ENCODE data around the gene POLRMT. TPM values are rescaled to one million over a fixed set of nuclear protein-coding genes. Genes with fewer than 3 reads are reported as not detected.
"Not testable (repeated sequence)": the region's sequence is repeated elsewhere in the genome, so short reads cannot be mapped to it uniquely, and the experiment has no call there.

The POLRMT gene
- total and polyA plus RNA-seq, 2 experiments from 2014 or later: 98.0 to 148 TPM

- TF ChIP-seq ZNF462 (CRISPR knock-in tag; IDR thresholded peaks at IDR 0.05): no peak
- no peak for TF ChIP-seq STAT1 (IDR thresholded peaks at IDR 0.05; ENCODE audit: unreplicated experiment)
Measured at GRCh38 chr19:674282-675151, 41.2 kb upstream of the POLRMT start (continued).

GRCh38 chr19:670609-671075 is 37.3 kb upstream of the POLRMT start:
- H3K27ac Mint-ChIP-seq: no peak overlapping the region
- ATAC-seq (peak; percentile 93), DNase-seq (ENCODE audit: low spot score) (peak; percentile 83)
- no peaks in the 10 kb centered on the region; the same call in 2 of the 3 replicates for H3K4me1 Mint-ChIP-seq
- H3K4me2 ChIP-seq: no peak overlapping the region
- H3K27me3 Mint-ChIP-seq (ENCODE audit: insufficient read depth, low read depth, poor library complexity): peaks cover 17% of the 10 kb centered on the region
- H3K9me3 Mint-ChIP-seq: peaks cover 11% of the 10 kb centered on the region; the same call in 2 of the 3 replicates
- H3K79me2 ChIP-seq (replicated peaks; ENCODE audit: insufficient read depth): no peaks in the 10 kb centered on the region
- H3K36me3 ChIP-seq (ENCODE audit: insufficient read depth): no peaks in the 10 kb centered on the region
- no peak overlapping the region for H3K27ac ChIP-seq (ENCODE audit: low read depth)
- H3K36me3 Mint-ChIP-seq (ENCODE audit: low read depth): no peaks in the 10 kb centered on the region
- TF ChIP-seq, protein P1, sequence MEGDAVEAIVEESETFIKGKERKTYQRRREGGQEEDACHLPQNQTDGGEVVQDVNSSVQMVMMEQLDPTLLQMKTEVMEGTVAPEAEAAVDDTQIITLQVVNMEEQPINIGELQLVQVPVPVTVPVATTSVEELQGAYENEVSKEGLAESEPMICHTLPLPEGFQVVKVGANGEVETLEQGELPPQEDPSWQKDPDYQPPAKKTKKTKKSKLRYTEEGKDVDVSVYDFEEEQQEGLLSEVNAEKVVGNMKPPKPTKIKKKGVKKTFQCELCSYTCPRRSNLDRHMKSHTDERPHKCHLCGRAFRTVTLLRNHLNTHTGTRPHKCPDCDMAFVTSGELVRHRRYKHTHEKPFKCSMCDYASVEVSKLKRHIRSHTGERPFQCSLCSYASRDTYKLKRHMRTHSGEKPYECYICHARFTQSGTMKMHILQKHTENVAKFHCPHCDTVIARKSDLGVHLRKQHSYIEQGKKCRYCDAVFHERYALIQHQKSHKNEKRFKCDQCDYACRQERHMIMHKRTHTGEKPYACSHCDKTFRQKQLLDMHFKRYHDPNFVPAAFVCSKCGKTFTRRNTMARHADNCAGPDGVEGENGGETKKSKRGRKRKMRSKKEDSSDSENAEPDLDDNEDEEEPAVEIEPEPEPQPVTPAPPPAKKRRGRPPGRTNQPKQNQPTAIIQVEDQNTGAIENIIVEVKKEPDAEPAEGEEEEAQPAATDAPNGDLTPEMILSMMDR (conservative IDR thresholded peaks at IDR 0.05; ENCODE audit: low read depth in 2 of 2): peak; percentile 6 to 48; a peak in 2 of 4 replicates
- TF ChIP-seq JUNB (IDR thresholded peaks at IDR 0.05; ENCODE audit: unreplicated experiment): no peak
- H3K4me3 ChIP-seq: no peak overlapping the region
- H3K4me1 ChIP-seq (ENCODE audit: insufficient read depth): no peaks in the 10 kb centered on the region
- no peaks in the 10 kb centered on the region for H4K20me1 ChIP-seq (replicated peaks; ENCODE audit: insufficient read depth)
- H3K9me2 ChIP-seq (ENCODE audit: insufficient read depth): no peaks in the 10 kb centered on the region
- H3K27me3 ChIP-seq (ENCODE audit: insufficient read depth): peaks cover 1% of the 10 kb centered on the region
- H3F3A ChIP-seq (replicated peaks; ENCODE audit: low read depth): no peaks in the 10 kb centered on the region
- no peak overlapping the region for H3K4me3 Mint-ChIP-seq
- peak overlapping the region; percentile 52; the same call in 1 of the 2 replicates for H2AFZ ChIP-seq

DNA sequence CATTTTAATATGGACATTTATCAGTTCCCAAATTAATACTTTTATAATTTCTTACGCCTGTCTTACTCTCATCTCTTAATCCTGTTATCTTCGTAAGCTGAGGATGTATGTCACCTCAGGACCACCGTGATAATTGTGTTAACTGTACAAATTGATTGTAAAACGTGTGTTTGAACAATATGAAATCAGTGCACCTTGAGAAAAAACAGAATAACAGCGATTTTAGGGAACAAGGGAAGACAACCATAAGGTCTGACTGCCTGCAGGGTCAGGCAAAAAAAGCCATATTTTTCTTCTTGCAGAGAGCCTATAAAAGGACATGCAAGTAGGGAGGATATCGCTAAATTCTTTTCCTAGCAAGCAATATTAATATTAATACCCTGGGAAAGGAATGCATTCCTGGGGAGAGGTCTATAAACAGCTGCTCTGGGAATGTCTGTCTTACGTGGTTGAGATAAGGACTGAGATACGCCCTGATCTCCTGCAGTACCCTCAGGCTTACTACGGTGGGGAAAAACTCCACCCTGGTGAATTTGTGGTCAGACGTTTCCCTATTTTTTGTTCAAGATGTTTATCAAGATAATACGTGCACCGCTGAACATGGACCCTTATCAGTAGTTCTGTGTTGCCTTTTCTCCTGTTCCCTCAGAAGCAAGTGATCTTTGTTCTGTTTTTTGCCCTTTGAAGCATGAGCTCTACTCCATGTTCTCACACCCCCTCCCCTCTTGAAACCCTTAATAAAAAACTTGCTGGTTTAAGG is 35.5 kb upstream of the POLRMT start:
- H3F3A ChIP-seq (replicated peaks; ENCODE audit: low read depth); H3K4me1 Mint-ChIP-seq; H3K4me2 ChIP-seq; H3K4me1 ChIP-seq (ENCODE audit: insufficient read depth); H2AFZ ChIP-seq; H3K4me3 ChIP-seq; H3K36me3 ChIP-seq (ENCODE audit: insufficient read depth); ATAC-seq; H3K27me3 ChIP-seq (ENCODE audit: insufficient read depth); H3K4me3 Mint-ChIP-seq; H3K9me2 ChIP-seq (ENCODE audit: insufficient read depth); H4K20me1 ChIP-seq (replicated peaks; ENCODE audit: insufficient read depth); H3K27ac Mint-ChIP-seq; H3K27ac ChIP-seq (ENCODE audit: low read depth); H3K79me2 ChIP-seq (replicated peaks; ENCODE audit: insufficient read depth); H3K36me3 Mint-ChIP-seq (ENCODE audit: low read depth): not testable (repeated sequence)
- DNase-seq (ENCODE audit: low spot score): peak; percentile 6
- peaks cover 18% of the 10 kb centered on the region for H3K27me3 Mint-ChIP-seq (ENCODE audit: insufficient read depth, low read depth, poor library complexity)
- peaks cover 18% of the 10 kb centered on the region for H3K9me3 Mint-ChIP-seq
